H9 (cell line): Measurements from ENCODE around the gene CHN2. TPM values are rescaled to one million over a fixed set of nuclear protein-coding genes. Genes with fewer than 3 reads are reported as not detected.

ENCODE experiments used
- DNase-seq: peaks from one replicate; pipeline ENCODE4 v3.0.0-alpha.2; 2017
- H2AFZ ChIP-seq: one replicate; pipeline ENCODE4 v1.6.1; 2013; ENCODE audit warnings: mild to moderate bottlenecking, low read length, control low read depth, moderate library complexity
- H2AK5ac ChIP-seq: 2 replicates; pipeline ENCODE4 v1.6.1; 2013; ENCODE audit warnings: low read length, control low read depth, mixed read lengths; ENCODE audit not compliant: insufficient read length
- H2BK120ac ChIP-seq: one replicate; pipeline ENCODE4 v1.6.1; 2013; ENCODE audit warnings: low read depth, mild to moderate bottlenecking, low read length, control low read depth, inconsistent platforms; ENCODE audit not compliant: poor library complexity, severe bottlenecking
- H2BK12ac ChIP-seq: 2 replicates; pipeline ENCODE4 v1.6.1; 2013; ENCODE audit warnings: low read length, control low read depth, mixed read lengths, low read depth; ENCODE audit not compliant: insufficient read length
- H2BK15ac ChIP-seq: 2 replicates; pipeline ENCODE4 v1.6.1; 2013; ENCODE audit warnings: low read depth, low read length, control low read depth
- H2BK20ac ChIP-seq: one replicate; pipeline ENCODE4 v1.6.1; 2013; ENCODE audit warnings: low read depth, mild to moderate bottlenecking, low read length, control low read depth, inconsistent platforms; ENCODE audit not compliant: poor library complexity, severe bottlenecking
- H2BK5ac ChIP-seq: 2 replicates; pipeline ENCODE4 v1.6.1; 2013; ENCODE audit warnings: low read length, control low read depth, mixed read lengths; ENCODE audit not compliant: insufficient read length
- H3K14ac ChIP-seq: 2 replicates; pipeline ENCODE4 v1.6.1; 2013; ENCODE audit warnings: low read length, control low read depth; ENCODE audit not compliant: insufficient read depth
- H3K18ac ChIP-seq: 2 replicates; pipeline ENCODE4 v1.6.1; 2013; ENCODE audit warnings: low read depth, mild to moderate bottlenecking, mixed read lengths, low read length, control low read depth; ENCODE audit not compliant: insufficient read length
- H3K23ac ChIP-seq: 2 replicates; pipeline ENCODE4 v1.6.1; 2013; ENCODE audit warnings: low read length, control low read depth, mixed read lengths, low read depth; ENCODE audit not compliant: insufficient read length
- H3K23me2 ChIP-seq: 2 replicates; pipeline ENCODE4 v1.6.1; 2013; ENCODE audit warnings: low read depth, mild to moderate bottlenecking, mixed read lengths, low read length, control low read depth; ENCODE audit not compliant: insufficient read length, poor library complexity, severe bottlenecking
- H3K27ac ChIP-seq: 2 replicates; pipeline ENCODE4 v1.5.1; 2013; ENCODE audit warnings: low read length, control low read depth, mixed read lengths, low read depth; ENCODE audit not compliant: insufficient read length
- H3K27me3 ChIP-seq: 2 replicates; pipeline ENCODE4 v1.6.1; 2013; ENCODE audit warnings: low read length, control low read depth, inconsistent platforms; ENCODE audit not compliant: insufficient read depth
- H3K4ac ChIP-seq: 2 replicates; pipeline ENCODE4 v1.6.1; 2013; ENCODE audit warnings: low read depth, mild to moderate bottlenecking, control low read depth, inconsistent platforms, low read length, moderate library complexity
- H3K4me1 ChIP-seq: 2 replicates; pipeline ENCODE4 v1.6.1; 2013; ENCODE audit warnings: low read length, control low read depth, inconsistent platforms; ENCODE audit not compliant: insufficient read depth
- H3K4me2 ChIP-seq: 2 replicates; pipeline ENCODE4 v1.6.1; 2013; ENCODE audit warnings: low read length, control low read depth, mixed read lengths; ENCODE audit not compliant: insufficient read length, insufficient read depth
- H3K56ac ChIP-seq: 2 replicates; pipeline ENCODE4 v1.6.1; 2013; ENCODE audit warnings: low read depth, mild to moderate bottlenecking, mixed read lengths, low read length, control low read depth; ENCODE audit not compliant: insufficient read length
- H3K79me1 ChIP-seq: 2 replicates; pipeline ENCODE4 v1.6.1; 2013; ENCODE audit warnings: low read depth, mild to moderate bottlenecking, moderate library complexity, low read length, control low read depth, inconsistent platforms; ENCODE audit not compliant: insufficient read depth, poor library complexity, severe bottlenecking
- H3K79me2 ChIP-seq: 2 replicates; pipeline ENCODE4 v1.6.1; 2013; ENCODE audit warnings: low read length, control low read depth, inconsistent platforms; ENCODE audit not compliant: insufficient read depth
- H3K9ac ChIP-seq: 2 replicates; pipeline ENCODE4 v1.6.1; 2013; ENCODE audit warnings: low read length, control low read depth, mixed read lengths; ENCODE audit not compliant: insufficient read length; ENCODE audit errors: extremely low read depth
- H3K9me3 ChIP-seq: one replicate; pipeline ENCODE4 v1.6.1; 2013; ENCODE audit warnings: low read depth, low read length, inconsistent platforms; ENCODE audit not compliant: control insufficient read depth
- H3T11ph ChIP-seq: one replicate; pipeline ENCODE4 v1.6.1; 2013; ENCODE audit warnings: mild to moderate bottlenecking, low read length, control low read depth, inconsistent platforms
- H4K20me1 ChIP-seq: one replicate; pipeline ENCODE4 v1.6.1; 2013; ENCODE audit not compliant: control insufficient read depth, insufficient read length, insufficient read depth
- H4K5ac ChIP-seq: 2 replicates; pipeline ENCODE4 v1.6.1; 2013; ENCODE audit warnings: low read depth, mild to moderate bottlenecking, mixed read lengths, low read length, control low read depth; ENCODE audit not compliant: insufficient read length
- H4K8ac ChIP-seq: replicated peaks from 2 replicates; pipeline ENCODE4 v1.6.1; 2013; ENCODE audit warnings: low read length, control low read depth, mixed read lengths, low read depth; ENCODE audit not compliant: insufficient read length
- H4K91ac ChIP-seq: 2 replicates; pipeline ENCODE4 v1.6.1; 2013; ENCODE audit warnings: low read depth, mild to moderate bottlenecking, moderate library complexity, mixed read lengths, low read length, control low read depth; ENCODE audit not compliant: insufficient read length
- H3K27ac Mint-ChIP-seq, 3 experiments: 2 replicates in 2 of 3; 3 replicates in 1 of 3; pipeline ENCODE4 v1.8.0; 2020 to 2021; ENCODE audit warnings: mixed read lengths in 3 of 3, mild to moderate bottlenecking in 1 of 3, moderate library complexity in 1 of 3
- H3K27me3 Mint-ChIP-seq: 2 replicates; pipeline ENCODE4 v1.8.0; 2021; ENCODE audit warnings: low read depth, mild to moderate bottlenecking, moderate library complexity, mixed read lengths
- H3K36me3 Mint-ChIP-seq, 3 experiments: 2 replicates in 2 of 3; 3 replicates in 1 of 3; pipeline ENCODE4 v1.8.0; 2020 to 2021; ENCODE audit warnings: low read depth in 3 of 3, mixed read lengths in 3 of 3; ENCODE audit not compliant: insufficient read depth in 1 of 3
- H3K4me1 Mint-ChIP-seq, 2 experiments: 2 replicates each; pipeline ENCODE4 v1.8.0; 2020; ENCODE audit warnings: mixed read lengths in 2 of 2
- H3K4me3 Mint-ChIP-seq, 2 experiments: 2 replicates in 1 of 2; 3 replicates in 1 of 2; pipeline ENCODE4 v1.8.0; 2020 to 2021; ENCODE audit warnings: mild to moderate bottlenecking in 2 of 2, mixed read lengths in 2 of 2, moderate library complexity in 1 of 2
- H3K9me3 Mint-ChIP-seq, 2 experiments: 2 replicates in 1 of 2; 3 replicates in 1 of 2; pipeline ENCODE4 v1.8.0; 2020; ENCODE audit warnings: mild to moderate bottlenecking in 2 of 2, mixed read lengths in 2 of 2, moderate library complexity in 1 of 2
- CTCF ChIP-seq: fragments of 200-600 bp; sonication (generic); conservative IDR thresholded peaks from 3 replicates; pipeline ENCODE4 v1.8.0; 2021; ENCODE audit warnings: antibody characterized with exemption, mild to moderate bottlenecking
- WGBS: extraction: QIAGEN DNeasy Blood & Tissue Kit; methylation state at CpG from one replicate; pipeline ENCODE4 v1.1.7; 2013; ENCODE audit warnings: missing lambda C conversion rate, low lambda C conversion rate, mixed read lengths; ENCODE audit not compliant: insufficient read length; ENCODE audit errors: extremely low coverage; 5-methylcytosine and 5-hydroxymethylcytosine counted together
- total RNA-seq: library from RNA; stranded (reverse); gene quantifications from 2 replicates; pipeline ENCODE4 v1.2.1, GENCODE V29; 2021

The CHN2 gene
- total RNA-seq, 1 experiment from 2014 or later = 3.3 TPM

GRCh38 chr7:29229066-29229465 is 34.5 kb downstream of the CHN2 start:
- WGBS = no CpG with 5 or more reads among the region's 2 CpGs
- H3K4me1 ChIP-seq = no peaks in the 10 kb centered on the region; the same call in 1 of the 2 replicates
- peaks cover 1 to 4% of the 10 kb centered on the region in 2 experiments for H3K9me3 Mint-ChIP-seq

More at GRCh38 chr7:29229066-29229465, 34.5 kb downstream of the CHN2 start:
- Histone ChIP-seq H4K91ac (no peak overlapping the region), H2BK12ac (no peak overlapping the region), H3K14ac (no peak overlapping the region), H3K9me3 (no peaks in the 10 kb centered on the region), H3K56ac (no peak overlapping the region), H3K4ac (no peak overlapping the region), H4K8ac (no peak overlapping the region), H4K5ac (no peak overlapping the region), H3K79me1 (no peaks in the 10 kb centered on the region), H3K27me3 (no peaks in the 10 kb centered on the region), H3K4me2 (no peak overlapping the region), H3K23me2 (no peaks in the 10 kb centered on the region), H2AFZ (no peak overlapping the region), H2BK120ac (no peak overlapping the region), H2BK5ac (no peak overlapping the region), H2BK20ac (no peak overlapping the region), H4K20me1 (no peaks in the 10 kb centered on the region), H2AK5ac (no peak overlapping the region), H3K9ac (no peak overlapping the region), H3K79me2 (no peaks in the 10 kb centered on the region), H3K23ac (no peak overlapping the region), H3K27ac (no peak overlapping the region), H3T11ph (no peak overlapping the region), H2BK15ac (no peak overlapping the region), H3K18ac (no peak overlapping the region)
- peaks cover 2% of the 10 kb centered on the region; the same call in 1 of the 2 replicates for H3K27me3 Mint-ChIP-seq
- TF ChIP-seq CTCF = no peak
- H3K27ac Mint-ChIP-seq = no peak overlapping the region
- H3K36me3 Mint-ChIP-seq = peaks cover 2 to 7% (median 2%) of the 10 kb centered on the region in 3 experiments; a peak in 2 of 7 replicates
- H3K4me1 Mint-ChIP-seq = peaks cover 12 to 25% of the 10 kb centered on the region in 2 experiments
- DNase-seq = no peak
- H3K4me3 Mint-ChIP-seq = no peak overlapping the region
